Medulla oblongata (tissue), 1 donor: ENCODE measurements around the gene CCDC9B.

Experiments used
- DNase-seq: peaks from one replicate; pipeline ENCODE4 v3.0.0-alpha.2; 2015; ENCODE audit errors: extremely low spot score

CCDC9B gene

GRCh38 chr15:40340740-40341400 is at the start of gene CCDC9B:
TSS of gene CCDC9B (minus strand) at chr15:40340939. CDS start at chr15:40340819, 120 bp downstream.
- DNase-seq: peak; percentile 94

DNA sequence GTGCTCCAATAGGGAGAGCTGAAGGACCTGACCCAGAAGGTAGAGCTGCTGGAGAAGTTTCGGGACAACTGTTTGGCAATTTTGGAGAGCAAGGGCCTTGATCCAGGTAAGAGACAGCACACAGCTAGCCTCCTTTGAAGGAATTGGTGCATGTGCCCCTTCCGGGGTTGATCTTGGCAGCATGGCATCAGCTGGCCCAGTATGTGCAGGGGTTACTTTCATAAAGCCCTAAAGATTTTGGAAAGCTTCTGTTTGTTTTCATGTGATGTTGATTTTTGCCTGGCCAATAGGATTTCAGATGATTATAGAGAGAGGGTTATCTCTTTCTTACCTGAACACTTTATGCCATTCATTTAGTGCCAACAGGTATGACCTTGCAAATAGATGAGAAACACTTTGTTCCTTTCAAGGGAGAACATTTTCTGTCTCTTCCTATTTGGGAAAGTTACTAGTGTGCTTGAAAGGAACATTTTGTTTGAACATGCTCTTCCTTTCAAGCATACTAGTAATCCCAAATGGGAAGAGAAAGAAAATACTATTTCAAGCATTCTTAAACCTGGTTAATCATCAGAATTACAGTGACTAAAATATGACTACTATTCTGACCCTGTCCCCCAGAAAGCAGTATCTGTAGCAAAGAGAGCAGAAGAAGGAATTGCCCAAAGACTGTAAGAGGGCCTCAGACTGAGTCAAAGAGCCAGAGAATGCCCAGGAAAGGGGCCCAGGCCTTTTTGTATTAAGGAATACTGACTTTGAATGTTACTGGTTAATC is 49.3 kb upstream of the CCDC9B start:
- no peak for DNase-seq

GRCh38 chr15:40388941-40389823 is 48.4 kb upstream of the CCDC9B start:
- peak; percentile 17 for DNase-seq

DNA sequence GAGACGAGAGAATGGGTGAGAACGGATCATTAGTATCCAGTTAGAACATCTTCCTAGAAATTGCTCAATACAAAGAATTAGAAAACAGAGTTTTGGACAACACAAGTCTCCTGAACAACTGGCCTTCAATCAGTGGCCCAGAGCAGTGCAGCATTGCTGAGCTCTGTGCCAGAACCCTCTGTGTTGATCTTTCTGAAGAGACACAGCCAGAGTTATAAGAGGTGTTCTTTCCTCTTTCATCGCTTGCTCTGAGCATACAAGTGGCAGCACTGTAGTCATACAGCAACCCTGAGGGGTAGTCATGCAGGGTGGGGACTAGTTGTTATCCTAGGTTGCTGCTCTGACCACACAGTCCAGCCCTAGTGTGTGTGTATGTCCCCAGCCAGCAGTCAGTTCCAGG is 45.7 kb upstream of the CCDC9B start:
- no peak for DNase-seq

DNA sequence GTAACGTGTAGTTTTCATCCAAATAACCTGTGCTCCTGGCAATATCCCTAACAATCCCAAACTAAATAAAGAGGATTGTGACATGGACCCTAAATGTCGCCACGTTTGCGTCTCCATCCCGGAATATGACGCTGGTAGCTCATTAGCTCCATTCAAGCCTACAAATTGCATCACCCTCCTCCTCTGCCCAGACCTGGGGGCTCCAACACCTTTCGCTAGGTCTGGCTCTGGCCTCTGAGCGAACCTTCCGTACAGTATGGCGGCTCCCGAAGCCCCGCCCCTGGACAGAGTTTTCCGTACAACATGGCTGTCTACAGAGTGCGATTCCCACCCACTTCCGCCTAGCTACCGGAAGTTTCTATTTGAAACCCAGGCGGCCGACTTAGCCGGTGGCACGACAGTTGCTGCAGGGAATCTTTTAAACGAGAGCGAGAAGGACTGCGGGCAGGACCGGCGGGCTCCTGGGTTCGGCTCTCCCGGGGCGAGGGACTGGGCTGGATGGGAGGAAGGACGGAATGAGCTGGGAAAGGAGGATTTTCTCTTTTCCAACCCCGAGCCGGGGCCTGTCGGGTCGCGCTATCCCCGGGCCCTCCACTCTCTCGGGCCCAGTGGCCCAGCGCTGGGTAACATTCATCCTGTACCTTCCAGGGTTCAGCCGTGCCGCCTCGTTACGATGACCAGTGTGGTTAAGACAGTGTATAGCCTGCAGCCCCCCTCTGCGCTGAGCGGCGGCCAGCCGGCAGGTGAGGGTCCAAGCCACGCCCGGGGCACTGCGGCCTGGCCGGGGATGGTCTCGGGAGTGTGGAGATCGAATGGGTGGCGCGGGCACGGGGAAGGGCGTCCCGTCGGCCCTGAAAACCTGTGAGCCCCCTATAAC is 42.1 kb upstream of the CCDC9B start, which contains the start of gene KNSTRN:
Gene KNSTRN (plus strand): TSS at position 142 of the 877 bp plus-strand sequence. CDS start 115 bp downstream, at position 257.
- DNase-seq: peak; percentile 96

DNA sequence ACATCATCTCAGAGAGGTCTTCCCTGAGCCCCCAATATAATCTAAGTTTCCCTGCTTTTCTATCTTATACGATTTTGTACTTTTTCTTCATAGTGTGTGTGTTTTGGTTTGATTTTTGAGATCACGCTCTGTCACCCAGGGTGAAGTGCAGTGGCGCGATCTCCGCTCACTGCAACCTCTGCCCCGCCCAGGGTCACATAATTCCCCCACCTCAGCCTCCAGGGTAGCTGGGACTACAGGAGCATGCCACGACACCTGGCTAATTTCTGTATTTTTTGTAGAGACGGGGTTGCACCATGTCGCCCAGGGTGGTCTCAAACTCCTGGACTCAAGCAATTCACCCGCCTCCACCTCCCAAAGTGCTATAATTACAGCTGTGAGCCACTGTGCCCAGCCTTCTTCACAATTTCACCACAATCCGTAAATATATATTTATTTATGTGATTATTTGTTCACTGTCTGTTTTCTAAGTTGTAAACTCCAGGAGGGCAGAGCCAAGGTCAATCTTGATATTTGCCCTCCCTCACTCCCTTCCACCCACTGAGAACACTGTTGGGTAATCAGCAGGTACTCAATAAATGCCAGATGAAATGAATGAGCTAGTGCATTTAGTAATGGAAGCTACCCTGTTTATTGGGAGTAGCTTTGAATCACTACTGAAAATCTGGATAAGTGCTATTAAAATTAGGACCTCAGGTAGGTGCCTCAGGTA is 41.2 kb upstream of the CCDC9B start:
- no peak for DNase-seq

- no peak for DNase-seq
Measured at GRCh38 chr15:40380636-40381035, 39.9 kb upstream of the CCDC9B start.

DNA sequence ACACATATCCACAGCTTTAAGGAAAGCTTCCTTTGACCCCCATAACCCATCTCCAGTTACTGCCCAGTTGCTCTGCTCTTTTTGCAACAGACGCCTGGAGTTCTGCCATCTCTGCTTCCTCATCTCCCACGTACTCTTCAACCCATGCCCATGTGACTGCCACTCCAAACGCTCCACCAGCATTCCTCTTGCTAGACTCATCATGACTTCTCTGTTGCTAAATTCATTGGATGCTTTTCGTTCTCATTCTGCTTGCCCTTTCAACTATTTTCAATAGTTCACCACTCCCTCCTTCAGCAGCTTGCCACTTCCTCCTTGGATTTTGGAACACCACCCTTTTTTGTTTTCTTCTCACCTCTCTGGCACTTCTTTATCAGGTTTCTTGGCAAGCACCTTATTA is 39.1 kb upstream of the CCDC9B start:
- peak; percentile 71 for DNase-seq

DNA sequence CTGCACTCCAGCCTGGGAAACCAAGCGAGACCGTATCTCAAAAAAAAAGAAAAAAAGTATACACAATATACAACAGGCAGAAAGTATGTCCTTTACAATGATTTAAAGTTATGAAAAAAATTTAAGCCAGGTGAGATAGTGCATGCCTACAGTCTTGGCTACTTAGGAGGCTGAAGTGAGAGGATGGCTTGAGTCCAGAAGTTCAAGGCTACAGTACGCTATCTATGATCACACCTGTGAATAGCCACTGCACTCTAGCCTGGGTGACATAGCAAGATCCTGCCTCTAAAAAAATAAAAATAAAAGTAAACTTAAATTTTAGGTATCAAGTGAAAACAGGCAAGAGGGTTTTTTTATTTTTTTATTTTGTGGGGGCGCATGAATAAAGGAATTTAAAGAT is 38.6 kb upstream of the CCDC9B start:
- no peak for DNase-seq

DNA sequence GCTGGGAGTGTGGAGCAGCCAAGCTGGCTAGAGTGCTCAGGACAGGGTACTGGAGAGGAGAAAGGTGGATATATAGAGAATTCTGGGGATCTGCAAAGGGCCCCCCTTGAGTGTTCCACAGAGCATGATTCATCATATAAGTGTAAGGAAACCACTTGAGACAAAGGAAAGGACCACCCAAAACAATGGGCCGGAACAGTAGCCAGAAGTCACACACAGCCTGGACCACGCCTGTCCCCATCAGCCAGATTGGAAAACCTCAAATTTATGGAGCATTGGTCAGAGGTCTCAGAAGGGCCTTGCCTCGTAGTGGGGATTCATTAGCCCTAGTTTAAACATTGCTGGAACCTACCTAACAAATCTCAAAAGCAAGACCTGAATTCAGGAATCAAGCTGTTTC is 36.9 kb upstream of the CCDC9B start:
- DNase-seq: no peak

- DNase-seq: no peak
Measured at GRCh38 chr15:40372981-40373380, 32.2 kb upstream of the CCDC9B start.

DNA sequence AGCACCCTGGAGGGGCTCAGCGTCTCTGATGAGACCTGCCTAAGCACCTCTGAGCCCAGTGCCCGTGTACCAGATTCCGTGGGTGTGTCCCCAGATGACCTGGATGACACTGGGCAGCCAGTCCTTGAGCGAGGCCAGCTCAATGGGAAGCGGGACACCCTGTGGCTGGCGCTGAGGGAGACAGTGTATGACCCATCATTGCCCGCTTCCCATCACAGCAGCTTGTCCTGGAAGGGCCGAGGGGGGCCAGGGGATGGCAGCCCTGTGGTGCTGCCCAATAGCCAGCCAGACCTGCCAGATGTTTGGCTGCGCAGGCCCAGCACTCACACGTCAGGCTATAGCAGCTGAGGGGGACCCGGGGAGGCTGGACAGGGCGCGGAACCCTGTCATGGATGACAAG is 29.2 kb upstream of the CCDC9B start:
- no peak for DNase-seq

- no peak for DNase-seq
Measured at GRCh38 chr15:40369474-40369869, 28.7 kb upstream of the CCDC9B start.

DNA sequence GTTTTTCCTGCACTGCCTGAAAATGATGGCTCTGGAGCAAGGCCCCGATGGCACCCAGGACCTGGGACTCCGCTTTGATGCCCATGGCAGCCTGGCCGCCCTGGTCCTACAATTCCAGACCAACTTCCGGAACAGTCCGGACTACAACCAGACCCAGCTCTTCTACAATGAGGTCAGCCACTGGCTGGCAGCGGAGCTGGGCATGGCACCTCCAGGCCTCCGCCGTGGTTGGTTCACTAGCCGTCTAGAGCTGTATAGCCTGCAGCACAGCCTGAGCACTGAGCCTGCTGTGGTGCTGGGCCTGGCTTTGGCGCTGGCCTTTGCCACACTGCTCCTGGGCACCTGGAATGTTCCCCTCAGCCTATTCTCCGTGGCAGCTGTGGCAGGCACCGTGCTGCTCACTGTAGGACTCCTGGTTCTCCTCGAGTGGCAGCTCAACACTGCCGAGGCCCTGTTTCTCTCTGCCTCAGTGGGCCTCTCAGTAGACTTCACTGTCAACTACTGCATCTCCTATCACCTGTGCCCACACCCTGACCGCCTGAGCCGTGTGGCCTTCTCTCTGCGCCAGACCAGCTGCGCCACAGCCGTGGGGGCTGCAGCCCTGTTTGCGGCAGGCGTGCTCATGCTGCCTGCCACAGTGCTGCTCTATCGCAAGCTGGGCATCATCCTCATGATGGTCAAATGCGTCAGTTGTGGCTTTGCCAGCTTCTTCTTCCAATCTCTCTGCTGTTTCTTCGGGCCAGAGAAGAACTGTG is 28.2 kb upstream of the CCDC9B start:
- no peak for DNase-seq

DNA sequence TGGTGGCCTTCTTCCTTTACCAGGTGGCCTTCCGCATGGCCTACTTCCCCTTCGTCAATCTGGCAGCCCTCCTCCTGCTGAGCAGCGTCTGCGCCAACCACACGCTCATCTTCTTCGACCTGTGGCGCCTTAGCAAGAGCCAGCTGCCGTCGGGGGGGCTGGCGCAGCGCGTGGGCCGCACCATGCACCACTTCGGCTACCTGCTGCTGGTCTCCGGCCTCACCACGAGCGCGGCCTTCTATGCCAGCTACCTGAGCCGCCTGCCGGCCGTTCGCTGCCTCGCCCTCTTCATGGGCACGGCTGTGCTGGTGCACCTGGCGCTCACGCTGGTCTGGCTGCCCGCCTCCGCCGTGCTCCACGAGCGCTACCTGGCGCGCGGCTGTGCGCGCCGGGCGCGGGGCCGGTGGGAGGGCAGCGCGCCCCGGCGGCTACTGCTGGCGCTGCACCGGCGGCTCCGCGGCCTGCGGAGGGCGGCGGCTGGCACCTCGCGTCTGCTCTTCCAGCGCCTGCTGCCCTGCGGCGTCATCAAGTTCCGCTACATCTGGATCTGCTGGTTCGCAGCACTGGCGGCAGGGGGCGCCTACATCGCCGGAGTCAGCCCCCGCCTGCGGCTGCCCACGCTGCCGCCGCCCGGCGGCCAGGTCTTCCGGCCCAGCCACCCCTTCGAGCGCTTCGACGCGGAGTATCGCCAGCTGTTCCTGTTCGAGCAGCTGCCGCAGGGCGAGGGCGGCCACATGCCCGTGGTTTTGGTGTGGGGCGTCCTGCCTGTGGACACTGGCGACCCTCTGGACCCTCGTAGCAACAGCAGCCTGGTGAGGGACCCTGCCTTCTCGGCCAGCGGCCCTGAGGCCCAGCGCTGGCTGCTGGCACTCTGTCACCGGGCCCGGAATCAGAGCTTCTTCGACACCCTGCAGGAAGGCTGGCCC is 27.2 kb upstream of the CCDC9B start:
- peak; percentile 81 for DNase-seq

GRCh38 chr15:40367371-40367685 is 26.6 kb upstream of the CCDC9B start:
- no peak for DNase-seq

GRCh38 chr15:40366457-40367370 is 26.0 kb upstream of the CCDC9B start:
- DNase-seq: peak; percentile 70
